HG02610 (cell line): ENCODE data around the gene ZMYND8.

Experiments used
- ATAC-seq: cut with Tn5 transposase; IDR thresholded peaks from one replicate; pipeline ENCODE4 v1.9.1; 2021; ENCODE audit warnings: mild to moderate bottlenecking, moderate library complexity; ENCODE audit not compliant: unreplicated experiment

ZMYND8 gene

GRCh38 chr20:47335251-47336128 is 21.0 kb downstream of the ZMYND8 start:
- ATAC-seq, result no peak

- ATAC-seq, result no peak
These were observed 22.4 kb downstream of the ZMYND8 start for GRCh38 chr20:47334022-47334551.

GRCh38 chr20:47332381-47333206 is 23.9 kb downstream of the ZMYND8 start:
- ATAC-seq, result no peak

- ATAC-seq, result no peak
These were observed 25.4 kb downstream of the ZMYND8 start for GRCh38 chr20:47330933-47331708.

- no peak for ATAC-seq
These were observed 26.4 kb downstream of the ZMYND8 start for GRCh38 chr20:47330071-47330470.

- ATAC-seq, result no peak
These were observed 28.4 kb downstream of the ZMYND8 start for GRCh38 chr20:47328129-47328528.

- no peak for ATAC-seq
These were observed 28.8 kb downstream of the ZMYND8 start for GRCh38 chr20:47327711-47328110.

GRCh38 chr20:47326658-47327268 is 29.7 kb downstream of the ZMYND8 start:
- no peak for ATAC-seq

GRCh38 chr20:47325242-47325641 is 31.3 kb downstream of the ZMYND8 start:
- ATAC-seq, result no peak

GRCh38 chr20:47320990-47321805 is 35.3 kb downstream of the ZMYND8 start:
- ATAC-seq, result no peak

GRCh38 chr20:47319517-47320252 is 36.8 kb downstream of the ZMYND8 start:
- ATAC-seq, result no peak

GRCh38 chr20:47318586-47319516 is 37.6 kb downstream of the ZMYND8 start:
- no peak for ATAC-seq

GRCh38 chr20:47318027-47318585 is 38.4 kb downstream of the ZMYND8 start:
- ATAC-seq, result no peak

GRCh38 chr20:47317127-47317895 is 39.2 kb downstream of the ZMYND8 start:
- ATAC-seq, result no peak

- ATAC-seq, result no peak
These were observed 39.7 kb downstream of the ZMYND8 start for GRCh38 chr20:47316776-47317126.

- ATAC-seq, result no peak
These were observed 41.0 kb downstream of the ZMYND8 start for GRCh38 chr20:47315339-47316056.
